Body of pancreas (tissue), 4 donors: ENCODE results near the gene CSTB. TPM values are rescaled to one million over a fixed set of nuclear protein-coding genes. Genes with fewer than 3 reads are reported as not detected.

Experiments used
- ATAC-seq: fragments of 150-250 bp; one replicate; pipeline ENCODE4 v1.9.1; 2016
- DNase-seq, 4 donors: peaks; one replicate each; pipeline ENCODE4 v3.0.0-alpha.2; 2019
- H3K27ac ChIP-seq, 4 donors: fragments of 200-600 bp; sonication (generic); 1 replicate in 3 of 4; 2 replicates in 1 of 4; pipeline versions ENCODE4 v1.5.1 to v1.6.1; 2016 to 2019; ENCODE audit warnings: mild to moderate bottlenecking in 1 of 4, mixed read lengths in 1 of 4, moderate library complexity in 1 of 4
- H3K27me3 ChIP-seq, 2 donors: fragments of 200-600 bp; sonication (generic); one replicate each; pipeline ENCODE4 v1.6.0; 2016; ENCODE audit warnings: mild to moderate bottlenecking in 1 of 2
- H3K36me3 ChIP-seq, 2 donors: fragments of 200-600 bp; sonication (generic); replicated peaks in 1 of 2; 2 replicates each; pipeline ENCODE4 v1.5.1; 2016; ENCODE audit warnings: low read depth in 2 of 2; ENCODE audit not compliant: insufficient read depth in 1 of 2
- H3K4me1 ChIP-seq: fragments of 200-600 bp; sonication (generic); one replicate; pipeline ENCODE4 v1.6.0; 2016
- H3K4me3 ChIP-seq, 2 donors: fragments of 200-600 bp; sonication (generic); 1 replicate in 1 of 2; 2 replicates in 1 of 2; pipeline ENCODE4 v1.5.1; 2016 to 2019
- H3K9me3 ChIP-seq, 3 donors: fragments of 200-600 bp; sonication (generic); 1 replicate in 2 of 3; 2 replicates in 1 of 3; pipeline ENCODE4 v1.5.1; 2016
- CTCF ChIP-seq, 7 experiments: fragments of 450-650 bp in 4 of 7; fragments of 200-600 bp in 3 of 7; sonication (generic) in 3 of 7; IDR thresholded peaks; one replicate each; pipeline ENCODE4 v1.5.1; 2016 to 2019; ENCODE audit warnings: antibody characterized with exemption in 7 of 7
- POLR2A ChIP-seq, 3 donors: fragments of 450-650 bp; IDR thresholded peaks; one replicate each; pipeline ENCODE4 v1.6.1; 2016; ENCODE audit warnings: antibody characterized with exemption in 3 of 3, mild to moderate bottlenecking in 2 of 3
- WGBS, 2 donors: methylation state at CpG; one replicate each; pipeline ENCODE4 v1.1.5; 2017; 5-methylcytosine and 5-hydroxymethylcytosine counted together
- intact Hi-C: fragments of 100-400 bp; cut with DNase I; formaldehyde crosslinking; loops from one replicate; pipeline ENCODE4 v1.15.1; 2023
- total RNA-seq, 2 donors: library from RNA; depleted of rRNA; stranded (reverse); fragments of >200 nt; gene quantifications; one replicate each; pipeline ENCODE4 v1.1.0, GENCODE V29; 2016

Gene CSTB
- total RNA-seq, 2 donors from 2014 or later: 8.6 to 11.9 TPM

DNA sequence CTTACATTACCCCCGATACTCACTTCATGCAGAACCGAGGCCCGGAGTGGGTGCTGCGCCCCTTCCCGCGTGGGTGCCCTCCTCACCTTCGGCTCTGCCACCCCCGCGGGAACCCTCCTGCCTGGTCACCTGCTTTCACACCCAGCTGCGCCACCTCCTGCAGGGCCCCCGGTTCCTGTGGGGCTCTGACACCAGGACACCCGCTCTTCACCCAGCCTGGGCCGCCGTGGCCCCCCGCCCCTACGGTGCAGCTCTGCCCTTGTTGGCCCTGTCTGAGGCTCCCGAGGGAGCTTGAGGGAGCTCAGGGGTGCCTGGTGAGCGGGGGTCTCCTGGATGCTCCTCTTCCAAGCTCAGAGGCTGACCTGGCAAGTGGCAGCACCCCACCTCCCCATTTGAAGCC lies 32.3 kb upstream of the CSTB start:
- Histone ChIP-seq H3K27ac (no peak overlapping the region), H3K36me3 (peaks cover 0 to under 1% of the 10 kb centered on the region in 2 donors), H3K9me3 (no peaks in the 10 kb centered on the region), H3K27me3 (no peaks in the 10 kb centered on the region), H3K4me1 (peaks cover 8% of the 10 kb centered on the region), H3K4me3 (no peak overlapping the region)
- DNase-seq (no peak), ATAC-seq (no peak)
- WGBS, 2 donors: 74 to 75% methylated on average over 9 to 11 of the region's 18 CpGs
- TF ChIP-seq POLR2A (IDR thresholded peaks at IDR 0.05): no peak
- TF ChIP-seq CTCF (IDR thresholded peaks at IDR 0.05): no peak
- intact Hi-C loops: no loop called here

DNA sequence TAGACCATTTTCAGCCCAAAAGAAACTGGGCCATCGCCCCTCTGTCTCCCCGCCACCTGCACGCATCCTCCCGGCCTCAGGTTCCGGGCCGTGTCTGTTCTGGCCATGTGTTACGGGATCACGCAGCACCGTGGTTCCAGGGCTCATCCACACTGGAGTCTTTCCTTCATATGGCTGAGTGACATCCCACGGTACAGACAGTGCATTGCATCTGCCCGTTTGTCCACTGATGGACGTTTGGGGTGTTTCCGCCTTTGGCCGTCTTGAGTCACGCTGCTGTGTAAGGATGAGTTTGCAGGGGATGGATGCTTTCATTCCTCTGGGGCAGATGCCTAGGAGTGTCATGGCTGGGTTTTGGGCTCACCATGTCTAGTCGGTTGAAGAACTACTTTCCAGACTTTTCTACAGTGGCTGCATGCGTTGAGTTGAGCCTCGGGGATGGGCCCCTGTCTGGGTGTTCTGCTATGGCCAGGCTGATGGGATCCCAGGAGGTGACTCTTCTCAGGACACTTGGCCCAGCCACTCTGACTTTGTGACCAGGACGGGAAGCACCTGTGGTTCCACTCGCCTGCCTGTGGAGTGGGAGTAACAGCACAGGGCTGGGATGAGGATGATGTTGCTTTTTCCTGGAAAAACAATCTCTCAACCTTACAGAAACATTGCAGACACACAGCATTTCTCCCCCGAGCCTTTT lies 30.1 kb upstream of the CSTB start:
- DNase-seq (no peak), ATAC-seq (no peak)
- H3K4me1 ChIP-seq: peaks cover 8% of the 10 kb centered on the region
- H3K27me3 ChIP-seq: no peaks in the 10 kb centered on the region
- peaks cover 0 to 9% of the 10 kb centered on the region in 2 donors for H3K36me3 ChIP-seq
- intact Hi-C loops: no loop called here
- no peaks in the 10 kb centered on the region for H3K9me3 ChIP-seq
- 87% methylated on average over 17 to 19 of the region's 21 CpGs for WGBS, 2 donors
- no peak for TF ChIP-seq CTCF (IDR thresholded peaks at IDR 0.05)
- TF ChIP-seq POLR2A (IDR thresholded peaks at IDR 0.05): no peak
- no peak overlapping the region for H3K4me3 ChIP-seq
- no peak overlapping the region for H3K27ac ChIP-seq

DNA sequence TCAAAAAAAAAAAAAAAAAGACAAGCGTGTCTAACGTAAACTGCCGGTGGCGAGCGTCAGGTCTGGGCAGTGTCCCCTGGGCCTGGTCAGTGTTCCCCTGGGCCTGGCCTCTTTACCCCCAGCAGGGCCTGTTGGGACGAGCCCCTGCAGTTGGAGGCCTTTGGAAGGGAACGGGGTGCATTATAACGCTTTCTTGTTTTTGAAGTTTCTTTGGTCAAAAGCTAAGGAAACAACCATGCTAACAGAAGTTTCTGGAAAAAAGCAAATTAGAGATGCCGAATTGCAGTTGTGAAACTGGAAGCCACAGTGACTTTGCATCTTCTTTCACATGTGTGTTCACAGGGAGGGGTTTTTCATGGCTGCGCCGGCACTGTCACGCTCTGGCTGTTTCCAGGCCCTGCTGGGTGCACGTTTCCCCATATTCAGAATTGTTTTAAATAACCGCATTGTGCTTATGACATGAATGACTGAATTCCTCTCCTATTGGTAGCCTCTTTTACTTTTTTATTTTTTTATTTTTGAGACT lies 29.2 kb upstream of the CSTB start:
- Histone ChIP-seq H3K4me3 (no peak overlapping the region), H3K36me3 (peaks cover 0 to 14% of the 10 kb centered on the region in 2 donors), H3K9me3 (no peaks in the 10 kb centered on the region), H3K4me1 (no peaks in the 10 kb centered on the region), H3K27me3 (no peaks in the 10 kb centered on the region), H3K27ac (no peak overlapping the region)
- intact Hi-C loops: no loop called here
- ATAC-seq (no peak), DNase-seq (no peak)
- no peak for TF ChIP-seq POLR2A (IDR thresholded peaks at IDR 0.05)
- TF ChIP-seq CTCF (IDR thresholded peaks at IDR 0.05): no peak
- WGBS, 2 donors: 78 to 90% methylated on average over 14 of the region's 14 CpGs

GRCh38 chr21:43803558-43804300 lies 27.6 kb upstream of the CSTB start:
- H3K36me3 ChIP-seq: peaks cover 0 to 23% of the 10 kb centered on the region in 2 donors
- no peaks in the 10 kb centered on the region for H3K4me1 ChIP-seq
- intact Hi-C loops: no loop called here
- H3K27me3 ChIP-seq: no peaks in the 10 kb centered on the region
- H3K4me3 ChIP-seq: no peak overlapping the region
- no peak for TF ChIP-seq CTCF (IDR thresholded peaks at IDR 0.05)
- TF ChIP-seq POLR2A (IDR thresholded peaks at IDR 0.05): no peak
- 87 to 93% methylated on average over 27 to 29 of the region's 33 CpGs for WGBS, 2 donors
- no peak for DNase-seq
- H3K27ac ChIP-seq: no peak overlapping the region
- no peaks in the 10 kb centered on the region for H3K9me3 ChIP-seq
- ATAC-seq: no peak
